ENCODE data around the gene ZNF362.

DNA sequence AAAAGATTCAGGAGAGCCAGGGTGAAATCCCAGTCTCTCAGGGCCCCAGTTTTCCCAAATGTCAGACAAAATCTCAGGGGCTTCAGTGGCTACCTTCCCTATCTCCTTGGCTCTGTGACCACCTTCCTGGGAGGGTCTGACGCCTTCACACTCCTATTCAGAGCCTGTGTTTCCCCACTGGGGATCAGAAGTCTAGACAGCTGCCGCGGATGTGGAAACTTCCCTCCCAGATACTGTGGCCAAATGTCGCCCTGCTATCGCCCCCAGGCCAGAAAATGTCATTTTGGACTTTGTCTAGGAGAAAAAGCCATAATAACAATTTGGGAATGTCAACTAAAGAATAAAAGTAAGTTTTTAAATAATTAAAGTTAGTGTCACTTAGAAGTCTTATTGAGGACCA is 48.7 kb downstream of the ZNF362 start:
- TF ChIP-seq, protein P1, sequence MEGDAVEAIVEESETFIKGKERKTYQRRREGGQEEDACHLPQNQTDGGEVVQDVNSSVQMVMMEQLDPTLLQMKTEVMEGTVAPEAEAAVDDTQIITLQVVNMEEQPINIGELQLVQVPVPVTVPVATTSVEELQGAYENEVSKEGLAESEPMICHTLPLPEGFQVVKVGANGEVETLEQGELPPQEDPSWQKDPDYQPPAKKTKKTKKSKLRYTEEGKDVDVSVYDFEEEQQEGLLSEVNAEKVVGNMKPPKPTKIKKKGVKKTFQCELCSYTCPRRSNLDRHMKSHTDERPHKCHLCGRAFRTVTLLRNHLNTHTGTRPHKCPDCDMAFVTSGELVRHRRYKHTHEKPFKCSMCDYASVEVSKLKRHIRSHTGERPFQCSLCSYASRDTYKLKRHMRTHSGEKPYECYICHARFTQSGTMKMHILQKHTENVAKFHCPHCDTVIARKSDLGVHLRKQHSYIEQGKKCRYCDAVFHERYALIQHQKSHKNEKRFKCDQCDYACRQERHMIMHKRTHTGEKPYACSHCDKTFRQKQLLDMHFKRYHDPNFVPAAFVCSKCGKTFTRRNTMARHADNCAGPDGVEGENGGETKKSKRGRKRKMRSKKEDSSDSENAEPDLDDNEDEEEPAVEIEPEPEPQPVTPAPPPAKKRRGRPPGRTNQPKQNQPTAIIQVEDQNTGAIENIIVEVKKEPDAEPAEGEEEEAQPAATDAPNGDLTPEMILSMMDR (IDR thresholded peaks at IDR 0.05) = no peak
- no peak for TF ChIP-seq JUND (IDR thresholded peaks at IDR 0.05)
- TF ChIP-seq POLR2AphosphoS5 (IDR thresholded peaks at IDR 0.05; ENCODE audit: low read depth, low read length) = no peak
- no peak for TF ChIP-seq TCF12 (IDR thresholded peaks at IDR 0.05)
- TF ChIP-seq RFX5 (IDR thresholded peaks at IDR 0.05; ENCODE audit: low read length) = no peak
- TF ChIP-seq, protein P2, sequence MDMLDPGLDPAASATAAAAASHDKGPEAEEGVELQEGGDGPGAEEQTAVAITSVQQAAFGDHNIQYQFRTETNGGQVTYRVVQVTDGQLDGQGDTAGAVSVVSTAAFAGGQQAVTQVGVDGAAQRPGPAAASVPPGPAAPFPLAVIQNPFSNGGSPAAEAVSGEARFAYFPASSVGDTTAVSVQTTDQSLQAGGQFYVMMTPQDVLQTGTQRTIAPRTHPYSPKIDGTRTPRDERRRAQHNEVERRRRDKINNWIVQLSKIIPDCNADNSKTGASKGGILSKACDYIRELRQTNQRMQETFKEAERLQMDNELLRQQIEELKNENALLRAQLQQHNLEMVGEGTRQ (IDR thresholded peaks at IDR 0.05; ENCODE audit: borderline replicate concordance, low read depth, low read length) = no peak
- TF ChIP-seq, protein P3, sequence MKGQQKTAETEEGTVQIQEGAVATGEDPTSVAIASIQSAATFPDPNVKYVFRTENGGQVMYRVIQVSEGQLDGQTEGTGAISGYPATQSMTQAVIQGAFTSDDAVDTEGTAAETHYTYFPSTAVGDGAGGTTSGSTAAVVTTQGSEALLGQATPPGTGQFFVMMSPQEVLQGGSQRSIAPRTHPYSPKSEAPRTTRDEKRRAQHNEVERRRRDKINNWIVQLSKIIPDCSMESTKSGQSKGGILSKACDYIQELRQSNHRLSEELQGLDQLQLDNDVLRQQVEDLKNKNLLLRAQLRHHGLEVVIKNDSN (IDR thresholded peaks at IDR 0.05; ENCODE audit: borderline replicate concordance, low read depth) = no peak
- no peak for TF ChIP-seq EP300 (IDR thresholded peaks at IDR 0.05; ENCODE audit: borderline replicate concordance in 1 of 2, low read depth in 1 of 2, low read length in 1 of 2)
- TF ChIP-seq GATA2 (CRISPR knock-in tag; IDR thresholded peaks at IDR 0.05) = no peak
- no peak for TF ChIP-seq EZH2phosphoT487 (IDR thresholded peaks at IDR 0.05; ENCODE audit: borderline replicate concordance, low read depth)
- TF ChIP-seq, protein P4, sequence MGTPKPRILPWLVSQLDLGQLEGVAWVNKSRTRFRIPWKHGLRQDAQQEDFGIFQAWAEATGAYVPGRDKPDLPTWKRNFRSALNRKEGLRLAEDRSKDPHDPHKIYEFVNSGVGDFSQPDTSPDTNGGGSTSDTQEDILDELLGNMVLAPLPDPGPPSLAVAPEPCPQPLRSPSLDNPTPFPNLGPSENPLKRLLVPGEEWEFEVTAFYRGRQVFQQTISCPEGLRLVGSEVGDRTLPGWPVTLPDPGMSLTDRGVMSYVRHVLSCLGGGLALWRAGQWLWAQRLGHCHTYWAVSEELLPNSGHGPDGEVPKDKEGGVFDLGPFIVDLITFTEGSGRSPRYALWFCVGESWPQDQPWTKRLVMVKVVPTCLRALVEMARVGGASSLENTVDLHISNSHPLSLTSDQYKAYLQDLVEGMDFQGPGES (IDR thresholded peaks at IDR 0.05; ENCODE audit: low read depth, low read length) = no peak
- no peak for TF ChIP-seq SMC3 (IDR thresholded peaks at IDR 0.05; ENCODE audit: low read depth, low read length)

All from SK-N-SH (cell line).